Measurements from ENCODE around the gene PLA1A.
A peak's percentile ranks its signal among the peaks of the same experiment; 100 is the strongest.

GRCh38 chr3:119652306-119653033, 54.8 kb downstream of the PLA1A start:
- no peak for TF ChIP-seq CTCF (IDR thresholded peaks at IDR 0.05)
- TF ChIP-seq POLR2AphosphoS5 (IDR thresholded peaks at IDR 0.05): peak in 1 of 2 donors; percentile 62
- TF ChIP-seq POLR2A (IDR thresholded peaks at IDR 0.05): no peak

All from upper lobe of left lung (tissue), 4 donors.